NOMO-1 treated with DMSO at 0.1 percent for 48 hours (cell line): Measurements from ENCODE around the gene CDCA4.

Source experiments
- DNase-seq: peaks from one replicate; lab custom pipeline; 2025; ENCODE audit not compliant: unreplicated experiment; lab: John Stamatoyannopoulos, UW

CDCA4 gene

DNA sequence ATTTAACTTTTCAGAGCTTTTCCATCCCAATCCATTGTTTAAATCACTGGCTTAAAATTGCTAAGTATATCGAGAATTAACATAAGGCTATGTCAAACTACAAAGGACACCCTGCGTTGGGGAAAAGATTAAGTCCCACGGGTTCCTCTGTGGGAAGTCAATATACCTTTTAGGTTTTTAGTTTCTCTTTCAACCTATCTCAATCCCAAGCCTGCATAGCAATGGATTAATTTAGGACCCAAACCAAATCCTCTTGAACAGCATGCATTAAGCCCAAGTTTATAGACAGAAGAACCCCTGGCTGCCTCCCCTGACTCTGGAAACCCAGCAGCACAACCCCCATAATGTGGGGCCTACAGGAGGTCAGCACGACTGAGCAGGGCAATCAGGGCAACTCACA is 6.3 kb downstream of the CDCA4 start:
- no peak for DNase-seq

DNA sequence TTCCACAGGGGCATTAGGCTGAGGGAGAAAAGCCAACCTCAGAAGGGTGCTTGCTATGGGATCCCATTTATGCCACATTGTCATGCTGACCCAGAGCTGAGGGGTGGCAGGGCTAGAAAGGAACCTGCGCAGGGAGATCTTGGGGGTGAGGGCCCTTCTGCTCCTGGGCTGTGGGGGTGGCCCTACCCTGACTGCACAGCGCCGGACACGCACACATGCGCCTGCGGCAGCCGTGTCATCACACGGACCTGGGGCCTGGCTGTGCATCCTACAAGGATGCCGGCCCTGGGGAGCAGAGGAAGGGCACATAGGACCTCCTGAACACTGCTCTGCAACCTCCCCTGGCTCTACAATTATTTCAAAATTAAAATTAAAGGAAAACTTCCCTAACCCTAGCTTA is 6.9 kb downstream of the CDCA4 start:
- no peak for DNase-seq

DNA sequence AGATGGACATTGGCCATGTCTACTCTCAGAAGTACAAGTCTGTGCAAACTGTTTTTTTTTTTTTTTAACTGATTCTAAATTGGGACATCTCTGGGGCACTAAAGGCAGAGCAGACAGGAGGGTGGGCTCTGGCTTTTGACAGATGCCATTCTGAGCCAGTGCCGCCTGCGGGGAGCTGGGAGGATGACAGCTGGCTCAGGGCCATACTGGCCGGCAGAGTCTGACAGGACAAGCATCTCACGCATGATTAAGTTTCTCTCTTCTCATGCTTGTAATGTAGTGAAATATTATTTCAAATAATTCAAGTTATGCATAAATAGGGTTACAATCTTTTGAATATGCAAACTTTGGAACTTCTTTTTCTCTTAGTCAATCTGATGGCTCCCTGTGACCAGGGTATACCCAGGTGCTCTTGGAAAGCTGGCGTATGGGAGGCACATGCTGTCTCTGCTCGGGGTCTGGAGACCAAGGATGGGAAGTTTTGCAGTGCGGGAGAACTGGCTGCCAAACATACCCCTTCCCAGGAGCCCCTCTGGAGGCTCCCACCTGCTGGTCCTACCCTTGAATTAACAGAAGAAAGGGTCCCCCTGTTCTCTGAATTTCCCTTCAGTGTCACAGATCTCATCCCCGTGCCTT is 7.6 kb downstream of the CDCA4 start:
- DNase-seq, result no peak

DNA sequence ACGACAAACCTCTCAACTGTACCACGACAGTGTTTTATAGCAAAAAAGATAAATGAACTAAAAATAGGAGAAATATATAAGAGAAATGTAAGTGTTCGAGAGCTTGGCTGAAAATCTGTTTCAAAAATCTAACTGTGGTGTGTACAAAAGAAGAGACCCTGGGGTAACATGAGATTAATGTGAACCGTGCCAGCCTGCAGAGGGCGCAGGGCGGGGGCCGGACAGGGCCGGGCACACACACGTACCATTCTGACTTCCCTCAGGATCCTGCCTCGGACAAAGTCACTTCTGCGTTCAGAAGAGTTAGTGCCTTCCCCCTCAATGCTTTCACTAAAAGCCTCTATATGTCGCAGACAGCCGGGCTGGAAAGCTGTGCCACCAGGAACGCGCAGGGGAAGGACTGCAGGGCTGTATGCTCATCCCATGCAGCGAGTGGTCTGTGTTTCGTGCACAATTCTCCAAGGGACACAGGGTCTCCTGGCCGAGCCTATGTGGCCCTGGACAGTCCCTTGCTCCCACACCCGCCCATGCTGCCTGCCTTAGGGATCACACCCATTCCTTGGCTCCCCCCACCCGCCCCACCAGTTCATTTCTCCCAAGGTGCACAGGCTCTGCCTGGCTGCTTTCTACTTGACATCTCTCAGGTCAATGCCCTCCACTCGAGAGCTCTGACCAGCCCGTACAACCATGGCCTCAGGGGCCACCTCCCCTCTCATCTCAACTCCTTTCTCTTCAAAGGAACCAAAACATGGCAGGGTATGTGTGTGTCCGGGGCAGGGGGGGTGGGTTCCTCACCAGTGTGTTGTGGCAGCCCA is 8.5 kb downstream of the CDCA4 start:
- no peak for DNase-seq

DNA sequence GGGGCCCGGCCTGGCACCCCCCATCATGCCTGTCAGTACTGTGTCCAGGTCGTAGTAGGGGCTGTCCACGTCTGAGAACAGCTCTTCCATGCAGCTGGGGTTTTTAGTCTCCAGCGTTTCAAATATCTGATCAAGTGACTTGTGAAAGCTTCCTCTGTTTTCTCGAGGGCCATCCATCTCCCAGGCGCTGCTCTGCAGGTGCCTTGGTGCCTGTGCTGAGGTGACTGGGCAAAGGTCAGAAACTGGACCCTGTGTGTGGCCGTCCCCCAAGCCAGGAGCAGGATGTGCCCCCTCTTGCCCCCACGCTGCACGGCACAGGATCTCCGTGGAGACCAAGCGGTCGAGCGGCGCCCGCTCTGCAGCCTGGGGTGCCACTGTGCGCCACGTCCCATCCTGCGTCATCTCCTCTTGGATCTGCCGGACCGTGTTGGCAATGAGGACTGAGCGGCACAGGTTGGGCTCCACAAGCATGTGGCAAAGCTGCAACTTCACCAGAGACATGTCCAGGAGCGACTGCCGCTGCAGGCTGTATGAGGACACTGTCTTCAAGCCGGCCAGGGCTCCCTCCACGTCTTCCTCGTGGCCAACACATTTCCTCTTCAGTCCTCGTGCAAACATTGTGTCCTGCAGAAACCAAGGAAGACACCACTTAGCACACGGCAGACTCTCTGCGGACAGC is 9.4 kb downstream of the CDCA4 start:
- DNase-seq, result no peak

DNA sequence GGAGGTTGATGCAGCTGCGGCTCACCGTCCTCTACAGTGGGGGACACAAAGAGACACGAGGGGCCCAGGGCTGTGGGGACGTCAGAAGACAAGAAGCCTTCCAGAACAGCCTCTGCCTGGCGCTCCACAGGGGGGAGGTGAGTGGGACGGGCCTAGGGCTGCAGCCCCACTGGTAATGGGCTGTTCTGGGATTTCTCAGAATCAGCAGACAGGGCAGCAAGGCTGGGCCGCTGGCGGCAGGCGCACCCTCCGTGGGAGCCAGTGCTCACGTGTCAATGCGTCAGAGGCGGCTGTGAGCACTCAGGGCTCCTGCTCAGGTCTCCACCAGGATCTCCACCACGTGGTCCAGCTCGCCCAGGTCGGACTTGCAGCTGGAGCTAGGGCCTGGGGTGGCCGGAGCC is 10.0 kb downstream of the CDCA4 start:
- no peak for DNase-seq

DNA sequence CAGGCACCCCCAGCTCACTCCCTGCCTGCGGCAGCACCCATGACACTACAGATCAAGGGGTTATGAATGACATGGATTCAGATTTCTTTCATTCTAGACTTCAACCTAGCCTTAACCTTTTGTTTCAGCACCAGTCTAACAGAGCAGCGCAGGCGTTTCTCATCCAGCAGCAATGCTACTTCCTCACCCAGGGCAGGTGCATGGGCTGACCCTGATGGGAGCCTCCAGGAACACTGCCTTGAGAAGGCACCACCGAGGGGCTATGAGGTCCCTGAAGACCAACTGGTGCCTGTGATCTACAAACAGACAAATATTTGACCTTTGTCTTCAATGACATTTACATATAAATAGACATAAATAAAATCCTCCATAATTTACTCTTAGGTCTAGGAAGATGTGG is 10.8 kb downstream of the CDCA4 start:
- DNase-seq, result no peak

DNA sequence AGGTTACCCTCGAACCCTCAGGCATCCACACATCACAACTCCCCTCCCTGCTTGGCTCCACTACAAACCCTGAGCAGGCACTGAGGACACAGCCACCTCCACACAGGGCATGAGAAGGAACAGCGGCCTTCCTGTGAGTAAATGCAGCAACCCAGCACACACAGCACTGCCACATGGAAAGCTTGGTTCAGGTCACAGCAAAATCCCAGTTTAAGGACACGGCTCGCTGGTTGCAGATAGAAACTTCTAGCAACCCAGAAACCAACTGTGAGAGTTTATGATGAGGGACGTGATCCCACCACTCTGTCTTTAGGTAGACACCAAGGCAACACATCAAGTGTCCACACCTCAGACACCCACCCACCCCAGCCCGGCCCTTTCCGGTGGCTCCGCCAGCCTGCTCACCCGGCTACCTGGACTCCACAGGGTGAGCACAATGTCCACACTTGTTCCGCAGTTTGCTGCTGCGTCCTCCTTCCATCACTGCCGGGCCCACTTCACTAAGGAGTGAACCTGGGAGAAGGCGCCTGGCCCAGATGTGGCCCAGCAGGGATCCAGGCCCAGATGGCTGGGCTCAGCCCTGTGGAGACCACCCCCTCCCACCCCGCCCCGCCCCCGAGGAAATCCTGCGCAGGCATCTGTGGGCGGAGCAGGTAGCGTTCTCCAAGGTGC is 13.2 kb downstream of the CDCA4 start:
- DNase-seq, result no peak

DNA sequence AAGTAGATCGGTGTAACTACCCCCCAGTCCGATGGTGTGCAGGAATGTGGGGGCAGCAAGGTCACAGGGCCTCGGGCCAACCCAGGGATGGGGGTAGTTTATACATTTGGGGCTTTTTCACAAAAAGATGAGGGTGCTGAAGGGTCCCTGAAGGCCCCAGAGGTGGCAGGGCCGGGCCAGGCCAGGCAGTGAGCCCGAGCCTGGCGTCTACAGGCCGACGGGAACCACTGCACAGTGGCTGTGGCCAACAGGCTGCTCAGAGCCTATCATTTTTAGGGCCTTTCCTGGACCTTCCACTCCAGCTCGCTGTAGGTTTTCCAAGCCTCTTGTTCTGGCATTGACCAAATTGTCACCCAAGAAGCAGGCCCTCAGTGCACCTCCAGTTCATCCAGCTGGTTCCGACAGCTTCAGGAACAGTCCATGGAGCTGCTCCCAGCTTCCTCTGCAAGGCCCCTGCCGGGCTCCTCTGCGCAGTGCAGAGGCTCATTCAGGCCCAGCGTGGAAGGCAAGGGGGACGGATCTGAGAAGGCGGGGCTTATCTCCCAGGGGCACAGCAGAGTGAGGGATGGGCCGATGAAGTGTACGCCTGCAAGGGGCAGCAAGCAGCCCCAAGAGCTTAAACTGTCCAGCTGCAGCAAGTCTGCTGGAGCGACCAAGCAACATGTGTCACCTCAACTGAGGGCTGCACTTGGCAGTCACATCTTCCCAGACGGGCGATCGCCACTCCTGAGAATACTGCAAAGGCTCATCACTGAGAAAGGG is 13.9 kb downstream of the CDCA4 start:
- no peak for DNase-seq

DNA sequence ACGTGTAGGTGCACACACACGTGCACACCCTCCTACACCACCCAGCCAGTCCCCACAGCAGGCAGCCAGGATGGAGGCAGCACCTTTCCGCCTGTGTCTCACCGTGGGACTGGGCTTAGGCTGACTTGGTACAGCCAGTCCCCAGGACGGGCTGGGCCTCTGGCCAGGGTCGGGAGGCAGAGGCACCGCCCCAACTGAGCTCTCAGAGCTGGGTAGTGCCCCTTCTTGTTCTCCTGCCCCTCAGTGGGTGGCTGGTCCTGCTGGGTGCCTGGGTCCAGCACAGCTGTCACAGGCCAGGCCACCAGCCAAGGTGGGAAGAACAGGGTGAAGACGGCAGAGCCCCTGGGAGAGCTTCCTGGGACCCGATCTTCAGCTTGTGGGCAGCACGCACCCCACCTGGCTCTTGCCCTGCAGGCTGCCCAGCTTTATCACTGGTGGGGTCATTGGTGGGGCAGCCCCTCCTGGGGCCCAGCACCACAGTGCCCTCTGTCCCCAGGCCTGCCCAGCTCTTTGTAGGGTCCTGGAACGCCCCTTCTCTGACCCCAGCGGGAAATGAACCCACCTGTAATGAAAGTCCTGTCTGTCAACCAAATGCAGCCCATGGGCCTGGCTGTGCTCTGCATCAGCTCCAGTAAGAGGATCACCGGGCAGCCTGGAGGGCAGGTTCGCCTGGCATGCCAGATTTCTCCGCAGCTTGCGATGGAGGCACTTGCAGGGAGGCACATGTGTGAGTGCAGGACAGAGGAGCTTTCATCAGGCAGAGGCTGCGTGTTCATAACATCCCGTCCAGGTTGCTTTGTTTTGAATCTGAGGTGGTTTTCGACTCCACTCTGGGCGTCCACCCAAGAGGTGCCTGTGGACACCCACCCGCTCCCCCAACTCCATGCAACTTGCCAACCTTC is 14.7 kb downstream of the CDCA4 start:
- DNase-seq, result no peak

DNA sequence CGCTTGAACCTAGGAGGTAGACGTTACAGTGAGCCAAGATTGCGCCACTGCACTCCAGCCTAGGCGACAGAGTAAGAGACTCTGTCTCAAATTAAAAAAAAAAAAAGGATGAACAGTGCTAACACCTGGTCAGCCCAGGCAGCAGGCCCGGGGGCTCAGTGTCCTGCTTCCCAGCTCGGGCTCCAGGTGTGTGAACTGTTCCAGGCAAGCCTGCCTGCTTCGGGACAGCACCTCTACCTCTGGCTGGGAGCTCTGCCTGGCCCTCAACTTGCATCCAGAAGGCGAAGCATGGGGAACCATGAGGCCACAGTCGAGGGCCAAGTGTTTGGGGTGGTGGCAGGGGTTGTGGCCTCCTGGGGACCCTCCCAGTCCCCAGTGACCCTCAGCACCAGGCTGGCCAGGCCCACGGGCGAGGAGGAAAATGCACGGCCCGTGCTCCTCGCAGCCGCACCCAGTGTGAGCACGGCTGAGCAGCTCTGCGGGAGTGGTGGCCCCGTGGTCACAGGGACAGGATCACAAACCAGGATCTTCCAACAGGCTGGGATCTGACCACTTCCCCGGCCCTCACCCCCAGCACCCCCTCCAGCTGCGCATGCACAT is 15.5 kb downstream of the CDCA4 start:
- DNase-seq, result no peak

DNA sequence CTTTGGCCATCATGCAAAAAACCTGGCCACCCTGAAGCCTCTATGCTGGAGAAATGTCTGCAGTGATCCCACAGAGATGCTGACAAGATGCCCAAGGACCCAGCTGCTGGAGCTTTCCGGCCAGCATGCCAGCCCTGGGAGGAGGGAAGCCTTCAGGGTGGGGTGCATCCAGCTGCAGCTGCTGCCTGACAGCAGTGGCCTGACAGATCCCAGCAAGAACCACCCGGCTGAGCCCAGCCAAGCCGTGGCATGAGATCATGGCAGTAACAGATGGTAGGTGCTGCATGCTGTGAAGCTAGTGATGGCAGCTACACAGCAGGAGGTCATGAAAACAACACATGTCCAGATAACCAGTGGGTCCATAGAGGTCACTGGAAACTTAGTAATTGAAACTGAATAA is 21.5 kb downstream of the CDCA4 start:
- no peak for DNase-seq

DNA sequence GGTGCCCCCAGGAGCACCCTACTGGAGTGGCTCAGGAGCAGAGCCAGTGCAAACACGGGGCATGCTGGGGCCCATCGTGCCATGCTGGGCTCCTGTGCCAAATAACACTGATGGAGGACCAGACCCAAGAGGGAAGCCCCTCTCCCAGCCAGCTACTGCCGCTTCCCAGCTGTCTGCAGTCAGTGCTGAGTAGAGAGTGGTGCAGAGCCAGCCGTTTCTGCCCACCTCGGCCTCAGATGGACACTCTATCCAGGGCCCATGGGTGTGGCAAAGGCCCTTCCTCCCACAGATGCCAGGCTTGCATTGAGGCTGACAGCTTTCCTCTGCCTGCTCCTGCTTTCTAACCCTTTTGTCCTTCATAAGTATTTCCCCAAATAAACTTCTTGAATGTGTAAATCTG is 22.1 kb downstream of the CDCA4 start:
- DNase-seq, result no peak

DNA sequence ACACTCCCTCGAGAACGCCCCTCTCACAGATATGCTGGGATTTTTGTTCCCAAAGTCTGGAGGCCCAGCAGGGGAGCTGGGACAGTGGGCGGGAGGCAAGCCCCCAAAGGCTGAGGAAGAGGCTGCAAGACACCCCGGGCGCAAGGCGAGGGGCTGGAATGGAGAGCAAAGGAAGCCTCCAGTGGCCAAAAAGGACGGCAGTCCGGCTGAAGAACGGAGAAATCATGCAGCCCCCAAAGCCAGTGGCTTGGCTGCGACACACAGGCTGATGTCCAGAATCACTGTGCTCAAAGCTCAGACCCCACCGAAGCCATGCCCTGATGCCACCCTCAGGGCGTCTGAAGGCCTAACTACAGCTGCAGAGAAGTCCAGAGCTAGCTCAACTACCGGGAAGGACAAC is 24.4 kb downstream of the CDCA4 start:
- no peak for DNase-seq

DNA sequence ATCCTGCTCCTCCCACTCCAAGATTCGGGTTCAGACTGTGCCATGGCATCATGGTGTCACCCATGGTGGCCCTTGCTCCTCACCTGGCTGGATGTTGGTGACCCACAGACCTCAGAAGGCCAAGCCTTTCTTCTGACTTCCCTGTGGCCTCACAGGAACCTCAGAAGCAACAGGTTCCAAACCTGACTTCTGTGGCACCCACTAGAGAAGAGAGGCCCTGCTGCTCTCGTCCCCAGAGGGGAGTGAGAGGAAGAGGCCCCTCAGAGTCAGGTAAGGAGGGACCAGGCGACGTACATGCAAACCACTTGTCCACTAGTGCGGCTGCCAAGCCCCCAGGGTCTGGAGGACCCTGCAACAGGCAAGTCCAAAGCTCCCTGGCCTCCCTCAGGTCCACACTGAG is 24.9 kb downstream of the CDCA4 start:
- DNase-seq, result no peak

DNA sequence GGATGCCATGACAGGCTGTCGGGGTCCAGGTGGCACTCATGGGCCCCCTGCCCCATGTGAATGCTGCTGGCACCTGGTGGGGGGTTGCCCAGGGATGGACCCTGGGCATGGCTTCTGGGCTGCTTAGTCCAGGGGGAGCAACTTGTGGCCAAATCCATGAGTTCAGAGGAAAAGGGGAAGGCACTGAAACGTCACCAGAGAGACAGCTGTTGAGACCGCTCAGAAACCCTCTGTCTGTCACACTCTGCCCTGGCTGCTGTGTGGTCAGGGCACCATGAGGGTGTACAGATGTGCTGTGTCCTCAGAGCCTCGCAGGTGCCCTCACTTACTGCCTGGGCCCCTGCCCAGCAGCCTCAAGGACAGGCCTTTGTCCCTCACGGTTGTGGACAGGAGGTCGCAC is 25.9 kb downstream of the CDCA4 start:
- no peak for DNase-seq

DNA sequence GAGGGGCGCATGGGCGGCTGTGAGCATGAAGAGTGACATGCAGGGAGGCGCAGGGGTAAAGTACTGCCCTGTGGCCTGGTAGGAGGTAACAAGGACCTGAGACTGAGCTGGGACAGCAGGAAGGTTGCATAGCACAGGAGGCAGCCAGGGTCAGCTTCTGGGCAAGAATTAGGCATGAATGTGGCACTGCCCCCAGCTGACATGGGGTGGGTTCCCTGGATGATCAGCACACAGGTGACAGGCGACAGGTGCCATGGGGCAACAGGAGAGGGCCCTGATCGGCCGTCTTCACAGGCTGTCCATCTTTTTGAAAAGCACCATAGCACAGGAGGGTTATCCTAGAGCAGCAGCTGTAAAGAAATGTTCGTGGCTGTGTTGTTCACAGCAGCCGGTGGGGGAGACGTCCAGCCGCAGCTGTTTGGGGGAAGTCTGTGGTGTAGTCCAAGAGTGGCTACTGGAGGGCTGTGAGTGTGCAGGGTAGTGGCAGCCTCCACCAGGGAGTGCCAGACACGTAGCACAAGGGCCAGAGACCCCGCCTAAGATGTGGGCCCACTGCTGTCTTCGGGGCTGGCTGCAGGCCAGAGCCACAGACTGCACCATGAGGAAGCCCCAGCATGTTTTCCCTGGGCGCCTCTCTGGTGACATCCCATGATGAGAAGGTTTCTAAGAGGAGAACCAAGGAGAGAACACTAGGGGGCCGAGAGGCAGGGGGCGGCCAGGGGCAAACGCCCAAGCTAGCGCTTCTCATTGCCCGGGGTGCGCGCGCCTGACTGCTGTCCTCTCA is 26.9 kb downstream of the CDCA4 start:
- no peak for DNase-seq

DNA sequence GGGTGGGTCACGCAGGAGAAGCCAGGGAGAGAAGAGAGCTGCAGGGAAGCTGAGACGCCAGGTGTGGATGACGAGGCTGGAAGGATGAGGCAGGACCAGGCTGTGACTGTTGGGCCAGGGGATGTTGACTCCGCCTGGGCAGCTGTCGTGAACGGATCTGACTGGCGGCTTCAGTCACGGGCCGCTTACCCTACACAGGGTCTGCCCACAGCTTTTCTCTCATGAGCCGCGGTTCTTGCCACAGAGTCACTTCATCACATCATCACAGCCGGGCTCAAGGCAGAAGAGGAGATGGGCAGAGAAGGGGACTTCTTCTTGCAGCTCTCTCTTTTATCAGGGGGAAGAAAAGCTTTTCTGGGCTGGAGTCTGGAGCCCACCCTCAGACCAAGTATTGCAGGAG is 27.6 kb downstream of the CDCA4 start:
- no peak for DNase-seq

DNA sequence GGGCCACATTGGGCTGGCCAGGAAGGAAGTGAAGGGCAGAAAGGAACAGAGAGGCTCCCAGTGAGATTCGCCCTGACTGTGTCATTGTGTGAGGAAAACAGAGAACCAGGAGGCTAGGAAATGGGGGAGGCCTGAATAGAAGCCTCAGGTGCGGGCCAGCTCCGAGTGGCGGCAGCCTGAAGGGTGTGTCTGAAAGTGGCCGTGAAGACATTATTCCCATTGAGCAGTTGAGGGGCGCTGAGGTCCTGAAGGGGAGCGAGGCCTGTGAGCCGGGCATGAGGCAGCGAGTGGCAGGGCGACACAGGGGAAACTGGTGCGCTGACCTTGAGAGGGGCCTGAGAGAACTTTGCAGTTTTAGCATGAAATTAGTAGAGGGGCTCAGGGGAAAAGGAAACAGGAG is 28.4 kb downstream of the CDCA4 start:
- no peak for DNase-seq
